Globus pallidus (tissue), 1 donor: ENCODE results near the gene DSE.

Source experiments
- DNase-seq: peaks from one replicate; pipeline ENCODE4 v3.0.0-alpha.2; 2015; ENCODE audit warnings: low spot score

Gene DSE

GRCh38 chr6:116362276-116362675 is 8.5 kb upstream of the DSE start:
- DNase-seq, result no peak

GRCh38 chr6:116363759-116364158 is 7.0 kb upstream of the DSE start:
- no peak for DNase-seq

GRCh38 chr6:116364321-116364720 is 6.4 kb upstream of the DSE start:
- DNase-seq, result no peak

- DNase-seq, result no peak
Observed at GRCh38 chr6:116365743-116366142, 5.0 kb upstream of the DSE start.

GRCh38 chr6:116366740-116367275 is 3.9 kb upstream of the DSE start:
- DNase-seq, result no peak

- no peak for DNase-seq
Observed at GRCh38 chr6:116369540-116369939, 1.2 kb upstream of the DSE start.

GRCh38 chr6:116369964-116370759 is 585 bp upstream of the DSE start:
- no peak for DNase-seq

GRCh38 chr6:116371120-116371917 is 572 bp downstream of the DSE start:
- DNase-seq, result peak; percentile 29

GRCh38 chr6:116371918-116372209 is 1.1 kb downstream of the DSE start:
- no peak for DNase-seq

- DNase-seq, result no peak
Observed at GRCh38 chr6:116373300-116373699, 2.6 kb downstream of the DSE start.

- DNase-seq, result no peak
Observed at GRCh38 chr6:116373940-116374339, 3.2 kb downstream of the DSE start.

- no peak for DNase-seq
Observed at GRCh38 chr6:116374586-116374985, 3.8 kb downstream of the DSE start.

- no peak for DNase-seq
Observed at GRCh38 chr6:116375262-116375661, 4.5 kb downstream of the DSE start.

- no peak for DNase-seq
Observed at GRCh38 chr6:116376149-116376548, 5.4 kb downstream of the DSE start.

GRCh38 chr6:116379764-116380163 is 9.0 kb downstream of the DSE start:
- no peak for DNase-seq

- DNase-seq, result no peak
Observed at GRCh38 chr6:116380346-116380745, 9.6 kb downstream of the DSE start.

- no peak for DNase-seq
Observed at GRCh38 chr6:116381000-116381399, 10.3 kb downstream of the DSE start.

- no peak for DNase-seq
Observed at GRCh38 chr6:116382587-116382986, 11.8 kb downstream of the DSE start.

GRCh38 chr6:116384727-116385458 is 14.1 kb downstream of the DSE start:
- DNase-seq, result no peak

GRCh38 chr6:116385459-116385802 is 14.7 kb downstream of the DSE start:
- no peak for DNase-seq

- DNase-seq, result no peak
Observed at GRCh38 chr6:116385921-116386320, 15.2 kb downstream of the DSE start.

GRCh38 chr6:116386581-116387299 is 16.0 kb downstream of the DSE start:
- DNase-seq, result no peak
